A673 (cell line): ENCODE results near the gene DPH7.

ENCODE experiments used
- EZH2 ChIP-seq: fragments of 200-600 bp; sonication (generic); IDR thresholded peaks from 2 replicates; pipeline ENCODE4 v1.6.1; 2017; ENCODE audit warnings: borderline replicate concordance, low read depth, mild to moderate bottlenecking, mixed read lengths, antibody characterized with exemption, low read length; ENCODE audit not compliant: poor library complexity, severe bottlenecking
- TF ChIP-seq, protein P1 (sequence below): fragments of 300-800, 200-600 bp; sonication (generic); conservative IDR thresholded peaks from 2 replicates; pipeline ENCODE4 v1.5.1; 2017; ENCODE audit warnings: low read depth, mild to moderate bottlenecking, antibody characterized with exemption, low read length, moderate library complexity, mixed read lengths

DNA sequence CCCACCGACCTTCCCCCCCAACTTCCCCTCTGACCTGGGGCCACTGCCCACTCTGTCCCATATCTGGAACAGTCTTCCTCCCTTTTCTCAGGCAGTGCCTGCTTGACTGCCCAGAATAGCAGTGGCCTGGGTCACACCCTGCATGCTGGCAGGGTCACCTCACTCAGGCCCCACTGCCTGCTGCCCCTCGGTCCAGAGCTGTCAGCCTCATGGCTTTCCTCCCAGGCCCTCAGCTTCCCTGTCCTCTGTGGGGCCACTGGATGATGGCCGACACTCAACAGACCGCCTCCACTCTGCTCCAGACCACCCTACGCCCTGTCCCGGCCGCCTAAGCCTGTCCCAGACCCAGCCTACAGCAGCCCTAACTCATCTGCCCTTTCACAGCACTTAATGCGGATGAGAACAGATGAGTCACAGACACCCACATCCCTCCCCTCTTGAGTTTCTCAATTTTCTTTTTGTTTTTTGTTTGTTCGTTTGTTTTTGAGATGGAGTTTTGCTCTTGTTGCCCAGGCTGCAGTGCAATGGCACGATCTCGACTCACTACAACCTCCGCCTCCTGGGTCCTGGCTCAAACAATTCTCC is 34.5 kb downstream of the DPH7 start:
- TF ChIP-seq, protein P1, sequence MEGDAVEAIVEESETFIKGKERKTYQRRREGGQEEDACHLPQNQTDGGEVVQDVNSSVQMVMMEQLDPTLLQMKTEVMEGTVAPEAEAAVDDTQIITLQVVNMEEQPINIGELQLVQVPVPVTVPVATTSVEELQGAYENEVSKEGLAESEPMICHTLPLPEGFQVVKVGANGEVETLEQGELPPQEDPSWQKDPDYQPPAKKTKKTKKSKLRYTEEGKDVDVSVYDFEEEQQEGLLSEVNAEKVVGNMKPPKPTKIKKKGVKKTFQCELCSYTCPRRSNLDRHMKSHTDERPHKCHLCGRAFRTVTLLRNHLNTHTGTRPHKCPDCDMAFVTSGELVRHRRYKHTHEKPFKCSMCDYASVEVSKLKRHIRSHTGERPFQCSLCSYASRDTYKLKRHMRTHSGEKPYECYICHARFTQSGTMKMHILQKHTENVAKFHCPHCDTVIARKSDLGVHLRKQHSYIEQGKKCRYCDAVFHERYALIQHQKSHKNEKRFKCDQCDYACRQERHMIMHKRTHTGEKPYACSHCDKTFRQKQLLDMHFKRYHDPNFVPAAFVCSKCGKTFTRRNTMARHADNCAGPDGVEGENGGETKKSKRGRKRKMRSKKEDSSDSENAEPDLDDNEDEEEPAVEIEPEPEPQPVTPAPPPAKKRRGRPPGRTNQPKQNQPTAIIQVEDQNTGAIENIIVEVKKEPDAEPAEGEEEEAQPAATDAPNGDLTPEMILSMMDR = no peak
- no peak for TF ChIP-seq EZH2
